ENCODE results near the gene GTF3C1.

- TF ChIP-seq YY1 (IDR thresholded peaks at IDR 0.05; ENCODE audit: insufficient read depth, insufficient read length), result no peak
- no peak for TF ChIP-seq ZNF274 (IDR thresholded peaks at IDR 0.05; ENCODE audit: low read depth, low read length)
Measured at GRCh38 chr16:27473101-27473900, 76.4 kb downstream of the GTF3C1 start.

Data from NT2/D1 (cell line).